KOPT-K1 (cell line): ENCODE results near the gene ARMC12.

ENCODE experiments used
- H3K27ac ChIP-seq: fragments of 200-600 bp; sonication (generic); 2 replicates; pipeline ENCODE4 v1.5.1; 2016; ENCODE audit warnings: antibody characterized with exemption, mild to moderate bottlenecking, low read depth, low read length; ENCODE audit not compliant: poor library complexity, severe bottlenecking
- H3K36me3 ChIP-seq: fragments of 200-600 bp; sonication (generic); 2 replicates; pipeline ENCODE4 v1.5.1; 2017; ENCODE audit warnings: antibody characterized with exemption, mild to moderate bottlenecking, low read length, moderate library complexity; ENCODE audit not compliant: insufficient read depth
- H3K9me3 ChIP-seq: fragments of 200-600 bp; sonication (generic); 2 replicates; pipeline ENCODE4 v1.5.1; 2017; ENCODE audit warnings: antibody characterized with exemption, low read length, mild to moderate bottlenecking; ENCODE audit not compliant: insufficient read depth, poor library complexity, severe bottlenecking

Gene ARMC12

DNA sequence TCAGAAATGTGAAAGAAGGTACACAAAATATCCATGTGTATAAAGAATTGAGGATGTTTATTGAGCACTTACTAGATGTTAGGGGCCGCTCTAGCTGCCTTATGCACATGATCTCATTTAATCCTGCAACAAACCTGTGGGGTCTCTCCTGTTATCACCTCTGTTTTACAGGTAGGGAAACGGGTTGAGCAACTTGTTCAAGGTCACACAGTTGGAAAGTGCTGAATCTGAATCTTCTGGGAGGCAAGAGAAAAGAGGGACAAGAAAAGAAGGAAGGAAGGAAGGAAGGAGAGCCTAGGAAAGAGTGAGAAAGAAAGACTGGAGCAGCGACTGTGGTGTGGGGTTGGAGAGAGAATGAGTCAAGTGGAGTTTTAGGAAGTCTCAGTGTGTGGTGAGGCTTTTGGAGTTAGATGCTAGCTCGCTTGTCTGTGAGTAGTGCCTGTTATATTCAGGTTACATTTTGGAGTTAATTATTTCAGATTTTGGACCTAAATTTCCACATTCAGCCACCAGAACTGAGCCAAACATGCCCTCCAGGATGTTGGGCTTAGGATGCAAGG, 51.7 kb downstream of the ARMC12 start:
- no peak overlapping the region for H3K27ac ChIP-seq

DNA sequence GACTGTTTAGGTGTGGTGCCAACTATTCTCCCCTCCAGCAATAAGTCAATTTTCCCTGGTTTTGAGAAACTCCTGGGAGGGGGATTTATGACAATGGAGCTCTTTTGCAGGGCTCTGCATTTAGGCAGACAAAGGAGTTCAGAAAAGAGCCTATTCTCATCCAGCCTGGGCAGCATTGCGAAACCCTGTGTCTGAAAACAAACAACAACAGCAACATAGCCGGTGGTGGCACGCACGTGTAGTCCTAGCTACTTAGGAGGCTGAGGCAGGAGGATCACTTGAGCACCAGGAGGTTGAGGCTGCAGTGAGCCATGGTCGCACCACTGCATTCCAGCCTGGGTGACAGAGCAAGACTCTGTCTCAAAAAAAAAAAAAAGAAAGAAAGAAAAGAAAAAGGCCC, 53.9 kb downstream of the ARMC12 start:
- no peak overlapping the region for H3K27ac ChIP-seq
- no peaks in the 10 kb centered on the region for H3K9me3 ChIP-seq
- no peaks in the 10 kb centered on the region for H3K36me3 ChIP-seq

More for the DNA sequence above, 51.7 kb downstream of the ARMC12 start:
- no peaks in the 10 kb centered on the region for H3K9me3 ChIP-seq
- no peaks in the 10 kb centered on the region for H3K36me3 ChIP-seq

DNA sequence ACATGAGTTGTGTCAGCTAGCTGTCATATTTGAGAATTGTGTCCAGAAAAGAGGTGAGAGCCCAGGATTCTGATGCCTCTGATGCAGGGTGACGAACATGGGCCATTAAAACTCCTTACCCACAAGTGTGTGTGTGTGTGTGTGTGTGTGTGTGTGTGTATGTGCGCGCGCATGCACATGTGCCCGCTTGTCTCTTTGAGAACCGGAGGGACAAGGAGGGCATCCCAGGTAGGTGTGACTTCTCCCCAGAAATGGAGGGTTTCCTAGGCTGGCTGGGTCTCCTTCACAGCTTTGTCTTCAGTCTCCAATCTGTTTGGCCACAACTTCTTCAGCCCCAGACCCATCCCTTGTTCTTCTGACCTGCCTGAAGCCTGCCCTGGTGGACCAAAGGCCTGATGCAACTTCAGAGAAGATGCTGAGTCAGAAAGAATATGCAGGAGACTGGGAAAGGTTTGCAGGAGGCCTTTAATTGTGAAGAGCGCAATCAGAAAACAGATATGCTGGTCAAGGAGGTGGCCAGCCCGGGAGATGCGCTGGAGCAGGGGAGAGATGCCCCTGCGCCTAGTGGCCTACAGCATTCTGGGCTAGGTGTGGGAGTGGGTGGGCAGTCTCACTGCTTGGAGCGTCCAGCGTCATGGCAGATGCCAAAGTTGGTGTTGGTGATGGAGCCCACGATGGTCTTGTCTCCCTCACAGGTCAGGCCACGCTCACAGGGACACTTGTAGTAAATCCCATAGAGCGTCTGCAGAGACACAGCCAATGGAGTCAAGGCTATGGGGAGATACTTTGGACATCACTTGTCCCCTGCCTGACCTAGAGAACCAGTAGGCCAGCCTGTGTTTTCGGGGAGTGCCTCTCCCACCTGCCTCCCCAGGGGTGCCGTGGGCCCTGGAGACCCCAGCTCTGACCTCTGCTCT, 58.0 kb downstream of the ARMC12 start:
- H3K27ac ChIP-seq, result no peak overlapping the region
- H3K36me3 ChIP-seq, result no peaks in the 10 kb centered on the region
- H3K9me3 ChIP-seq, result no peaks in the 10 kb centered on the region

DNA sequence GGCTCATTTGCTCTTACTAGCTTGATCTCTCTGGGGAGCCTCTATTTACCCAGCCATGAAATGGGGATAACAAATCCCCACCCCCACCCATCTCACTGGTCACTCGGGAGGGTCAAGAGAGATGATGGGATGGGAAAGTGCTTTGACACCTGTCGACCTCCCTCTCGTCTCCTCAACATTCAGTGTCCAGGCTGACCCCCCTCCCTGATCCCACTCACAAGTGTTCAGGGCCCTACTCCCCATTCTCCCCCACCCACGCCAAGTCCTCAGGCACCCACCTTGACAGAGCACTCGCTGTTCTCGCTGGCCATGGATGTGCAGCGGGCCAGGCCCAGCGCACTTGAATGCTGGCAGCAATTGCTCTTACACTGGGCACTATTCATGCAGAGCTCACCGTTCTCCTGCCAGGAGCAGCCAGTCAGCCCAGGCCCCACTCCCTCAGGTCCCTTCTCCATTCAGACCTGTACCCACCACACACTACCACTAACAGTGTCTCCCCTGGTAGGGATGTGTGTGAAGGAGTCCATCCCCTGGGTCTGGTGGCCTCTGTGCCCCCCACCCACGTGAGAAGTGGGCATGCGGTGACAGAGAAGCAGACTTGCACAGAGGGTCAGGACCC, 58.7 kb downstream of the ARMC12 start:
- Histone ChIP-seq H3K9me3 (no peaks in the 10 kb centered on the region), H3K36me3 (no peaks in the 10 kb centered on the region), H3K27ac (no peak overlapping the region)

DNA sequence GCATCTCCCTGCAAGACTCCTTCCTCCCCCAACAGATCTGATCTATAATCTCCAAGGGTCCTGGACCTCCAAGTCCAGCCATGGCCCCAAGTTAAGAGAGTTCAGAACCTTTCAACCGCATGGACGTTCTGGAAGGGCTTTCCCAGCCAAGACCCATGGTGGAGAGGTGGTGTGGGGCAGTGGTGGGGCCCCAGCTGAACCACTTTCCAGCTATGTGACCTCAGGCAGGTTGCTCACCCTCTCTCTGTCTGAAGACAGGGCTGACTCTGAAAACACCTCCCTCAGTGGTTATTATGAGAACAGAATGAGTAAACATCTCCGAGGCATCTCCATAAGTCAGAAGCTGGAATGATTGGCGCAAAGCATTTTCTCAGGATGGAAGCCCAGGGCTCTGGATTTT, 59.4 kb downstream of the ARMC12 start:
- Histone ChIP-seq H3K27ac (no peak overlapping the region), H3K9me3 (no peaks in the 10 kb centered on the region), H3K36me3 (no peaks in the 10 kb centered on the region)

DNA sequence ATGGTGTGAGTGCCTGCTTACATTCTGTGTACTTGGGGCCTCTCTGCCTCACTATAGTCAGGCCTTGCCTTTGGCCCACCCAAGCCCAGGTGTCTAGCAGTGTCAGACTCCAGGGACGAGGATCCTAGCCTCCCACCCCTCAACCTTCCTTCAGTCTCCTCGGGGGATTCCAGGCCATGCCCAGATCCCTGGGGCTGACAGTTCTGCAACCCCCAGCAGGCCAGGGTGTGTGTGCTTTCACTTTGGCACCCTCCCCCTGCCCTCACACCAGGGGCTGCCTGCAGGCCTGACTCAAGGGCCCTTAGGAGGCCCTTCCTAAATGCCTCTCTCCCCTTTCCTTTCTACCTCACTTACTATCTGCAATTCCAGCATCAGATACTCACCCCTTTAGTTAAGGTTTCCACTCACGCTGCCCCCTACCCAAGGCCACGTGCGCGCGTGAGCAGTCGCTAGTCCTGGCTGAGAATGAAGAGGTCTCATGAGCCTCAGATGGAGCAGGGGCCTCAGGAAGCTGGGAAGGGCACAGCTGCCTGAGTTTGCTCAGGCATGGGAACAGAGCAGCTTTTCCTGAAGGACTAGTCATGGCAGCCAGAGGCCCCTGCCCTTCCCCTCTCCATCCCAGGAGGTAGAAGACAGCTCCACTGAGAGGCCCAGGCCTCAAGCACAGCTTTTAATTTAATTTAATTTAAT, 61.1 kb downstream of the ARMC12 start:
- Histone ChIP-seq H3K36me3 (no peaks in the 10 kb centered on the region), H3K9me3 (no peaks in the 10 kb centered on the region), H3K27ac (no peak overlapping the region)
